ENCODE measurements around the gene POU3F2.

DNA sequence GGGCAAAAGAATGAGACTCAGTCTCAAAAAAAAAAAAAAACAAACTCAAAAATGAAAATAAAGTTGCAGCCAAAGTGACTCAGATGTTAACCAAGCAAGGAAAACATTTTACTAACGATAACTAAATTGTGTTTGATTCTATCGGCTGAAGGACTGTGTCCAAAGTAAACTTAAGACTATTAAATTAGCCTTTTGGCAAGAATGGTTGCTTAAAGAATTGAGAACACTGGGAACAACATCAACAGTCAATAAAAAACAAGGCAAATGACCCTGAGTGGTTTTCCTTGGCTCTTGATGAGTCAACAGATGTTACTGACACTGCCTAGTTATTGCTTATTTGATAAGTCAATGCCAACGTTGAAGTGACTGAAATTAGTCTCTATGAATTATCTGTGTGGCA lies 36.7 kb downstream of the POU3F2 start:
- TF ChIP-seq, protein P1, sequence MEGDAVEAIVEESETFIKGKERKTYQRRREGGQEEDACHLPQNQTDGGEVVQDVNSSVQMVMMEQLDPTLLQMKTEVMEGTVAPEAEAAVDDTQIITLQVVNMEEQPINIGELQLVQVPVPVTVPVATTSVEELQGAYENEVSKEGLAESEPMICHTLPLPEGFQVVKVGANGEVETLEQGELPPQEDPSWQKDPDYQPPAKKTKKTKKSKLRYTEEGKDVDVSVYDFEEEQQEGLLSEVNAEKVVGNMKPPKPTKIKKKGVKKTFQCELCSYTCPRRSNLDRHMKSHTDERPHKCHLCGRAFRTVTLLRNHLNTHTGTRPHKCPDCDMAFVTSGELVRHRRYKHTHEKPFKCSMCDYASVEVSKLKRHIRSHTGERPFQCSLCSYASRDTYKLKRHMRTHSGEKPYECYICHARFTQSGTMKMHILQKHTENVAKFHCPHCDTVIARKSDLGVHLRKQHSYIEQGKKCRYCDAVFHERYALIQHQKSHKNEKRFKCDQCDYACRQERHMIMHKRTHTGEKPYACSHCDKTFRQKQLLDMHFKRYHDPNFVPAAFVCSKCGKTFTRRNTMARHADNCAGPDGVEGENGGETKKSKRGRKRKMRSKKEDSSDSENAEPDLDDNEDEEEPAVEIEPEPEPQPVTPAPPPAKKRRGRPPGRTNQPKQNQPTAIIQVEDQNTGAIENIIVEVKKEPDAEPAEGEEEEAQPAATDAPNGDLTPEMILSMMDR (IDR thresholded peaks at IDR 0.05), result no peak
- no peak for TF ChIP-seq ZFX (IDR thresholded peaks at IDR 0.05; ENCODE audit: borderline replicate concordance)

Data from 22Rv1 (cell line).